Measurements from ENCODE around the gene CTNND2.

- TF ChIP-seq CTCF (conservative IDR thresholded peaks at IDR 0.05 in 1 of 2, IDR thresholded peaks at IDR 0.05 in 1 of 2; ENCODE audit: extremely low read depth in 1 of 2, insufficient read depth in 1 of 2, low read depth in 1 of 2, low read length in 2 of 2) = no peak
- TF ChIP-seq EZH2 (IDR thresholded peaks at IDR 0.05; ENCODE audit: borderline replicate concordance, low read length) = no peak
Observed at GRCh38 chr5:11528720-11529119, 375.5 kb downstream of the CTNND2 start.
